Immature natural killer cell (primary cell): Measurements from ENCODE around the gene STX7. TPM values are rescaled to one million over a fixed set of nuclear protein-coding genes. Genes with fewer than 3 reads are reported as not detected.
A peak's percentile ranks its signal among the peaks of the same experiment; 100 is the strongest.

Source experiments
- DNase-seq, 3 donors: peaks; one replicate each; pipeline ENCODE4 v3.0.0; 2022; ENCODE audit warnings: mixed read lengths in 1 of 3
- H3K27ac Mint-ChIP-seq, 6 donors: one replicate each; pipeline ENCODE4 v1.8.0; 2020; ENCODE audit warnings: mixed read lengths in 6 of 6, mild to moderate bottlenecking in 5 of 6, inconsistent platforms in 4 of 6, moderate library complexity in 3 of 6
- H3K27me3 Mint-ChIP-seq, 3 donors: one replicate each; pipeline ENCODE4 v1.8.0; 2020 to 2021; ENCODE audit warnings: low read depth in 3 of 3, mild to moderate bottlenecking in 3 of 3, mixed read lengths in 3 of 3, moderate library complexity in 3 of 3, inconsistent platforms in 1 of 3
- H3K36me3 Mint-ChIP-seq, 3 donors: one replicate each; pipeline ENCODE4 v1.8.0; 2020; ENCODE audit warnings: mixed read lengths in 3 of 3, inconsistent platforms in 2 of 3, mild to moderate bottlenecking in 2 of 3
- H3K4me1 Mint-ChIP-seq, 2 donors: one replicate each; pipeline ENCODE4 v1.8.0; 2020; ENCODE audit warnings: inconsistent platforms in 2 of 2, mild to moderate bottlenecking in 2 of 2, mixed read lengths in 2 of 2, moderate library complexity in 1 of 2
- H3K4me3 Mint-ChIP-seq, 5 donors: one replicate each; pipeline ENCODE4 v1.8.0; 2020; ENCODE audit warnings: mild to moderate bottlenecking in 5 of 5, mixed read lengths in 5 of 5, inconsistent platforms in 3 of 5, moderate library complexity in 3 of 5
- H3K9me3 Mint-ChIP-seq, 6 donors: one replicate each; pipeline ENCODE4 v1.8.0; 2020; ENCODE audit warnings: mild to moderate bottlenecking in 6 of 6, mixed read lengths in 6 of 6, inconsistent platforms in 4 of 6, moderate library complexity in 3 of 6
- polyA plus RNA-seq, 3 donors: library from polyadenylated mRNA; unstranded; fragments of 300-500 nt; fragmentation: Illumina TruSeq; gene quantifications; one replicate each; pipeline ENCODE4 v1.2.3, GENCODE V29; 2021

Gene STX7
- polyA plus RNA-seq, 3 donors from 2014 or later = 25.5 to 37.2 (median 29.8) TPM

DNA sequence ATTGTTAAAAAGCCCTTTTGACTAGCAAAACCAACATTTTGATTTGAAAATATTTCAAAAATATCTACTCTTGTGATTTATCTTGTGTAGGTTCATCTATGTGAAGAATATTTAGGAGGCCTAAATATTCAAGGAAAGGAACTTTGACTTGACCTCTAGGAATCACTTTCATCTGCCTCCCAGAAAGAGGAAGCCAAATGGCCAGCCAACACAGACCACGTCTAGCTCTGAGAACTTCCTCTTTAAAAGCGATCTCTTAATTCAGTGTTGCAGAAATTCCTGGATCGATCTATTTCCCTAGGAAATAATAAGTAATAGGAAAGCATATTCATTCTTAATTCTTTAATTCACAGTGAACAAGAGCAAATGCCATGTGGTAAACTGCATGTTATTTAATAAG, 102.1 kb downstream of the STX7 start:
- Mint-ChIP-seq H3K27me3 (peaks cover 7 to 10% (median 9%) of the 10 kb centered on the region in 3 donors), H3K4me3 (no peak overlapping the region), H3K36me3 (no peaks in the 10 kb centered on the region), H3K4me1 (no peaks in the 10 kb centered on the region), H3K27ac (no peak overlapping the region), H3K9me3 (peaks cover 0 to 2% (median 0%) of the 10 kb centered on the region in 6 donors)
- DNase-seq = no peak

- no peak overlapping the region for H3K4me3 Mint-ChIP-seq
- H3K27ac Mint-ChIP-seq = no peak overlapping the region
- peaks cover 5 to 7% of the 10 kb centered on the region in 2 donors for H3K4me1 Mint-ChIP-seq
- H3K36me3 Mint-ChIP-seq = peaks cover 0 to 3% (median 0%) of the 10 kb centered on the region in 3 donors
- no peak for DNase-seq
- H3K27me3 Mint-ChIP-seq = peaks cover 0 to 20% (median 8%) of the 10 kb centered on the region in 3 donors
- peaks cover 0 to 3% (median 0%) of the 10 kb centered on the region in 6 donors for H3K9me3 Mint-ChIP-seq
Measured at GRCh38 chr6:132405143-132405915, 107.6 kb downstream of the STX7 start.

DNA sequence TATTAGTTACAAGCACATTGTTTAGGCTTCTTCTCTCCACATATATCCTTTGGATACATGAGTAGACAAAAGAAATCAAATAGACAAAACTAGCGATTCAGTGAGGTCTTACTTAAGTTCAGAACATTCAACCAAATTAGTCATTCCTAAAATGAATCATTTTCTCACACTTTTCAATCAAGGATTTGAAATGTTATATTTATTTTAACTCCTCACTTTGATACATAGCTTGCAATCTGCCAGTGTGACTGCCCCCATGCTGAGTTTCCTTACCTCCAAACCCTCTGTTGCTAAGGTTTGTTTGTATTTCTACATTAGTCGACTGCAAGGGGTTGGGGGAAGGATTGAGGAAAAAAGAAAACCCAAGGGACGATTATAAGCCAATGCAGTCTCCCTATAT, 108.2 kb downstream of the STX7 start:
- Mint-ChIP-seq H3K36me3 (peaks cover 0 to 3% (median 0%) of the 10 kb centered on the region in 3 donors), H3K4me1 (peaks cover 8 to 10% of the 10 kb centered on the region in 2 donors), H3K9me3 (peaks cover 0 to 3% (median 0%) of the 10 kb centered on the region in 6 donors), H3K4me3 (no peak overlapping the region), H3K27ac (no peak overlapping the region), H3K27me3 (peaks cover 0 to 25% (median 14%) of the 10 kb centered on the region in 3 donors)
- DNase-seq = no peak

DNA sequence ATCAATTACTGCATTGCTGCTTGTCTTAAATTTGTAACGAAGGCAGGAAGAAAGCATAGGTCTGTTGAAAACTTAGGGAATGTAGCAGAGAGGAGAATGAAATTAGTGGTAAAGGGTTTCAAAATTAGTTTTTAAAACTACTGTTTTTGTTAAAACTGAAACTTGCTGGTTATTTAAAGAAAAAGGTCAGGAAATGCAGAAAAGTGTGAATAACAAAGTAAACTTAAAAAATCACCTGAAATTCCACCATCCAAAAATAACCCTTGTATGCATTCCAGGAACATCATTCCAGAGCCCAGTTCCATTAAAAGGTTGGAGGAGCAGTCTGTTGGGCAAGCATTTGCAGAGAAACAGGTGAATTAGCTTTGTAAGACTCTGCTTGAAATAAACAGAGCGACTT, 108.6 kb downstream of the STX7 start:
- peaks cover 8 to 13% of the 10 kb centered on the region in 2 donors for H3K4me1 Mint-ChIP-seq
- peaks cover 0 to 3% (median 0%) of the 10 kb centered on the region in 6 donors for H3K9me3 Mint-ChIP-seq
- DNase-seq = no peak
- H3K36me3 Mint-ChIP-seq = peaks cover 0 to 3% (median 0%) of the 10 kb centered on the region in 3 donors
- no peak overlapping the region for H3K4me3 Mint-ChIP-seq
- no peak overlapping the region for H3K27ac Mint-ChIP-seq
- H3K27me3 Mint-ChIP-seq = peaks cover 0 to 25% (median 18%) of the 10 kb centered on the region in 3 donors

- Mint-ChIP-seq H3K4me3 (peak overlapping the region; percentile 35 to 69 (median 53)), H3K27me3 (peaks cover 0 to 27% (median 21%) of the 10 kb centered on the region in 3 donors), H3K27ac (no peak overlapping the region), H3K36me3 (peaks cover 0 to 3% (median 0%) of the 10 kb centered on the region in 3 donors), H3K9me3 (peaks cover 0 to 5% (median 0%) of the 10 kb centered on the region in 6 donors), H3K4me1 (peaks cover 8 to 13% of the 10 kb centered on the region in 2 donors)
- no peak for DNase-seq
Measured at GRCh38 chr6:132401618-132402285, 111.2 kb downstream of the STX7 start.

GRCh38 chr6:132400883-132401617, 111.9 kb downstream of the STX7 start, which contains the start of gene MOXD1:
TSS of gene MOXD1 (minus strand) at chr6:132401475. CDS start at chr6:132401426, 49 bp downstream.
- peaks cover 0 to 5% (median 0%) of the 10 kb centered on the region in 6 donors for H3K9me3 Mint-ChIP-seq
- DNase-seq = peak; percentile 3 to 7 (median 5)
- H3K4me1 Mint-ChIP-seq = peaks cover 8 to 13% of the 10 kb centered on the region in 2 donors
- peaks cover 0 to 24% (median 22%) of the 10 kb centered on the region in 3 donors for H3K27me3 Mint-ChIP-seq
- peak within 1 kb of the TSS; percentile 36 to 71 (median 65) for H3K4me3 Mint-ChIP-seq
- no peak within 1 kb of the TSS for H3K27ac Mint-ChIP-seq
- peaks cover 0 to 3% (median 0%) of the 10 kb centered on the region in 3 donors for H3K36me3 Mint-ChIP-seq

- Mint-ChIP-seq H3K27me3 (peaks cover 0 to 24% (median 21%) of the 10 kb centered on the region in 3 donors), H3K4me3 (peak overlapping the region; percentile 32 to 71 (median 65)), H3K36me3 (peaks cover 0 to 3% (median 0%) of the 10 kb centered on the region in 3 donors), H3K9me3 (peaks cover 0 to 2% (median 1%) of the 10 kb centered on the region in 6 donors), H3K4me1 (peaks cover 8 to 13% of the 10 kb centered on the region in 2 donors), H3K27ac (no peak overlapping the region)
- no peak for DNase-seq
Measured at GRCh38 chr6:132400555-132400882, 112.4 kb downstream of the STX7 start.

GRCh38 chr6:132399376-132400074, 113.4 kb downstream of the STX7 start:
- no peak overlapping the region for H3K27ac Mint-ChIP-seq
- H3K4me1 Mint-ChIP-seq = peaks cover 8 to 13% of the 10 kb centered on the region in 2 donors
- H3K4me3 Mint-ChIP-seq = peak overlapping the region in 2 of 5 donors; percentile 16 to 30
- DNase-seq = no peak
- H3K27me3 Mint-ChIP-seq = peaks cover 2 to 24% (median 21%) of the 10 kb centered on the region in 3 donors
- H3K36me3 Mint-ChIP-seq = peaks cover 3 to 6% (median 3%) of the 10 kb centered on the region in 3 donors
- H3K9me3 Mint-ChIP-seq = peaks cover 2 to 12% (median 11%) of the 10 kb centered on the region in 6 donors

Other genes with a start within 250 kb of the STX7 start
- not detected for gene MOXD1, start 111.6 kb downstream of the STX7 start, polyA plus RNA-seq
- gene TAAR9, start 25.2 kb upstream of the STX7 start, polyA plus RNA-seq = not detected
- gene TAAR8, start 39.6 kb upstream of the STX7 start, polyA plus RNA-seq = not detected
- not detected for gene TAAR6, start 57.2 kb upstream of the STX7 start, polyA plus RNA-seq
- gene TAAR5, start 76.6 kb upstream of the STX7 start, polyA plus RNA-seq = not detected
- not detected for gene TAAR2, start 111.2 kb upstream of the STX7 start, polyA plus RNA-seq
- not detected for gene TAAR1, start 146.1 kb upstream of the STX7 start, polyA plus RNA-seq
- under 1 TPM in 1 of 3 donors, not detected in 2; 0.21 TPM for gene VNN1, start 200.9 kb upstream of the STX7 start, polyA plus RNA-seq
- gene VNN2, start 244.8 kb upstream of the STX7 start, polyA plus RNA-seq = 10 to 100 TPM; 46.8 to 63.6 (median 46.9) TPM